Muscle layer of duodenum (tissue), 2 donors: ENCODE results near the gene PRKAB2.

Experiments used
- H3K27ac ChIP-seq: one replicate; pipeline ENCODE4 v1.7.0; 2013; ENCODE audit warnings: mild to moderate bottlenecking, low read length
- H3K27me3 ChIP-seq: one replicate; pipeline ENCODE4 v1.7.0; 2013; ENCODE audit warnings: low read depth, mild to moderate bottlenecking, control low read depth, low read length
- H3K36me3 ChIP-seq, 2 donors: one replicate each; pipeline ENCODE4 v1.7.0; 2013; ENCODE audit warnings: low read length in 2 of 2, control low read depth in 1 of 2, mild to moderate bottlenecking in 1 of 2; ENCODE audit not compliant: insufficient read depth in 2 of 2, control insufficient read depth in 1 of 2
- H3K4me1 ChIP-seq, 2 donors: one replicate each; pipeline ENCODE4 v1.7.0; 2013; ENCODE audit warnings: low read length in 2 of 2, mild to moderate bottlenecking in 2 of 2, control low read depth in 1 of 2, moderate library complexity in 1 of 2; ENCODE audit not compliant: insufficient read depth in 2 of 2, control insufficient read depth in 1 of 2
- H3K4me3 ChIP-seq, 2 donors: one replicate each; pipeline ENCODE4 v1.7.0; 2013; ENCODE audit warnings: low read length in 2 of 2, low read depth in 1 of 2, mild to moderate bottlenecking in 1 of 2
- H3K9me3 ChIP-seq, 2 donors: one replicate each; pipeline ENCODE4 v1.7.0; 2013; ENCODE audit warnings: low read length in 2 of 2, control low read depth in 1 of 2, mild to moderate bottlenecking in 1 of 2; ENCODE audit not compliant: control insufficient read depth in 1 of 2
- donor health status: healthy.

PRKAB2 gene

GRCh38 chr1:147172168-147173016, at the start of gene PRKAB2:
PRKAB2 (minus strand) TSS chr1:147172470; CDS start chr1:147172144, 326 bp downstream.
- H3K4me3 ChIP-seq = peak within 1 kb of the TSS; percentile 90 to 98
- peaks cover 0 to 7% of the 10 kb centered on the region in 2 donors for H3K36me3 ChIP-seq
- peak within 1 kb of the TSS; percentile 91 for H3K27ac ChIP-seq
- no peaks in the 10 kb centered on the region for H3K9me3 ChIP-seq
- no peaks in the 10 kb centered on the region for H3K27me3 ChIP-seq
- H3K4me1 ChIP-seq = peaks cover 28 to 30% of the 10 kb centered on the region in 2 donors

- Histone ChIP-seq H3K27me3 (no peaks in the 10 kb centered on the region), H3K27ac (no peak overlapping the region), H3K4me3 (no peak overlapping the region), H3K36me3 (no peaks in the 10 kb centered on the region), H3K9me3 (no peaks in the 10 kb centered on the region), H3K4me1 (no peaks in the 10 kb centered on the region)
Observed at GRCh38 chr1:147218606-147219005, 46.3 kb upstream of the PRKAB2 start.

- no peak overlapping the region for H3K27ac ChIP-seq
- no peaks in the 10 kb centered on the region for H3K27me3 ChIP-seq
- H3K4me3 ChIP-seq = no peak overlapping the region
- H3K9me3 ChIP-seq = no peaks in the 10 kb centered on the region
- H3K4me1 ChIP-seq = no peaks in the 10 kb centered on the region
- H3K36me3 ChIP-seq = peaks cover under 1 to 1% of the 10 kb centered on the region in 2 donors
Observed at GRCh38 chr1:147217141-147217540, 44.9 kb upstream of the PRKAB2 start.

- no peaks in the 10 kb centered on the region for H3K4me1 ChIP-seq
Observed at GRCh38 chr1:147216124-147216523, 43.9 kb upstream of the PRKAB2 start.

GRCh38 chr1:147215540-147215916, 43.3 kb upstream of the PRKAB2 start:
- Histone ChIP-seq H3K36me3 (peaks cover 4 to 5% of the 10 kb centered on the region in 2 donors), H3K4me3 (no peak overlapping the region), H3K9me3 (no peaks in the 10 kb centered on the region), H3K4me1 (no peaks in the 10 kb centered on the region), H3K27me3 (no peaks in the 10 kb centered on the region), H3K27ac (no peak overlapping the region)

More at GRCh38 chr1:147216124-147216523, 43.9 kb upstream of the PRKAB2 start:
- no peak overlapping the region for H3K27ac ChIP-seq
- H3K36me3 ChIP-seq = peaks cover 4 to 5% of the 10 kb centered on the region in 2 donors
- H3K4me3 ChIP-seq = no peak overlapping the region
- no peaks in the 10 kb centered on the region for H3K27me3 ChIP-seq
- no peaks in the 10 kb centered on the region for H3K9me3 ChIP-seq

- H3K4me3 ChIP-seq = no peak overlapping the region
- peaks cover 4 to 5% of the 10 kb centered on the region in 2 donors for H3K36me3 ChIP-seq
- no peaks in the 10 kb centered on the region for H3K27me3 ChIP-seq
- H3K9me3 ChIP-seq = no peaks in the 10 kb centered on the region
- no peaks in the 10 kb centered on the region for H3K4me1 ChIP-seq
- no peak overlapping the region for H3K27ac ChIP-seq
Observed at GRCh38 chr1:147214842-147215539, 42.7 kb upstream of the PRKAB2 start.

- Histone ChIP-seq H3K27me3 (no peaks in the 10 kb centered on the region), H3K27ac (no peak overlapping the region), H3K36me3 (peaks cover 4 to 5% of the 10 kb centered on the region in 2 donors), H3K4me1 (no peaks in the 10 kb centered on the region), H3K9me3 (no peaks in the 10 kb centered on the region), H3K4me3 (no peak overlapping the region)
Observed at GRCh38 chr1:147214325-147214724, 42.1 kb upstream of the PRKAB2 start.

- H3K36me3 ChIP-seq = peaks cover 4 to 5% of the 10 kb centered on the region in 2 donors
- no peak overlapping the region for H3K27ac ChIP-seq
- no peaks in the 10 kb centered on the region for H3K27me3 ChIP-seq
- H3K4me3 ChIP-seq = no peak overlapping the region
- no peaks in the 10 kb centered on the region for H3K9me3 ChIP-seq
- H3K4me1 ChIP-seq = no peaks in the 10 kb centered on the region
Observed at GRCh38 chr1:147213271-147213670, 41.0 kb upstream of the PRKAB2 start.

- no peaks in the 10 kb centered on the region for H3K4me1 ChIP-seq
- no peak overlapping the region for H3K27ac ChIP-seq
- H3K27me3 ChIP-seq = no peaks in the 10 kb centered on the region
Observed at GRCh38 chr1:147211577-147211976, 39.3 kb upstream of the PRKAB2 start.

GRCh38 chr1:147210987-147211386, 38.7 kb upstream of the PRKAB2 start:
- Histone ChIP-seq H3K4me3 (no peak overlapping the region), H3K27ac (no peak overlapping the region), H3K9me3 (no peaks in the 10 kb centered on the region), H3K36me3 (peaks cover 4 to 5% of the 10 kb centered on the region in 2 donors), H3K4me1 (no peaks in the 10 kb centered on the region), H3K27me3 (no peaks in the 10 kb centered on the region)

More at GRCh38 chr1:147211577-147211976, 39.3 kb upstream of the PRKAB2 start:
- Histone ChIP-seq H3K9me3 (no peaks in the 10 kb centered on the region), H3K36me3 (peaks cover 4 to 5% of the 10 kb centered on the region in 2 donors), H3K4me3 (no peak overlapping the region)
